Inferior parietal cortex (tissue), 1 donor: ENCODE measurements around the gene ELMO1.

Experiments used
- DNase-seq: peaks from one replicate; pipeline ENCODE4 v3.0.0-alpha.2; 2016; ENCODE audit errors: extremely low spot score

The ELMO1 gene

GRCh38 chr7:37448636-37449361, at the start of gene ELMO1:
Gene ELMO1 (minus strand): TSS chr7:37448864. CDS start chr7:37342690, 106,174 bp downstream.
- DNase-seq = peak; percentile 68

GRCh38 chr7:37497576-37497975, 48.9 kb upstream of the ELMO1 start:
- no peak for DNase-seq

- no peak for DNase-seq
Measured at GRCh38 chr7:37495574-37496184, 47.0 kb upstream of the ELMO1 start.

- DNase-seq = no peak
Measured at GRCh38 chr7:37494926-37495325, 46.3 kb upstream of the ELMO1 start.

- DNase-seq = no peak
Measured at GRCh38 chr7:37493810-37494209, 45.1 kb upstream of the ELMO1 start.

DNA sequence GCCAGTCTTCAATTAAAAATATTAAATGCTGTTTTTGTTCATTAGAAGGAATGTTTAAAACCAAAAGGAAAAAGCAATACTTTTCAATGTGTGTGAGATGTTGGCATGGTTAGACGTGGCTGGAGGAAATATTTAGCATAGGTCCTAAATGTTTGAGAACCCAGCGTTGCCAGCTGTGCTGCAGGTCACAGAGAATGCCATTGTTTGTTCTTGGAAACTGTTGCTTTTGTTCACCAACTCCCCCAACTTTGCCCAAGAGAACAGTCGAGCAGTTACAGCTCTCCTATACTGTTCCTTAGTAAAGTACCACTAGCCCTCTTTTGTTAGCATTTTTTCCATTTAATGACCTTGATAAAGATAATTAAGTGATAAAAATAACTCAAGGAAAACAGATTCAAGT, 44.5 kb upstream of the ELMO1 start:
- DNase-seq = no peak

- no peak for DNase-seq
Measured at GRCh38 chr7:37491919-37492694, 43.4 kb upstream of the ELMO1 start.

DNA sequence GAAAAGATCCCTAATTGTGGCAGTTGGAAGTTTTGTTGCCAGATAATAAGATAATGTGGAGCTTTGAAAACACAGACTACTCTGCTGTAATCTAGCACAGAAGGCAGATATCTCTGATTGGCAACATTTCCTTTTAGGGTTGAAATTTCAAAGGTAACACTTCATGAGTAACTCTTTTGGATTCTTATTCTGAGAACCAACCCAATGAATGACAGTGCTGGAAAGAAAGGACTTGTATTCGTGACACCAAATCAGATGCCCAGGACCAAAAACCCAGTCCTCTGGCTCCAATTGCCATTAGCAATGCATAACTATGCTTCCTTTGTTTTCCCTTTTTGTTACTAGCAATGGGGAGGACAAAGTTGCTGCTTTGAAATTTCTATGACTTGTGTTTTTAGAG, 41.0 kb upstream of the ELMO1 start:
- DNase-seq = no peak

- no peak for DNase-seq
Measured at GRCh38 chr7:37488163-37488764, 39.6 kb upstream of the ELMO1 start.

DNA sequence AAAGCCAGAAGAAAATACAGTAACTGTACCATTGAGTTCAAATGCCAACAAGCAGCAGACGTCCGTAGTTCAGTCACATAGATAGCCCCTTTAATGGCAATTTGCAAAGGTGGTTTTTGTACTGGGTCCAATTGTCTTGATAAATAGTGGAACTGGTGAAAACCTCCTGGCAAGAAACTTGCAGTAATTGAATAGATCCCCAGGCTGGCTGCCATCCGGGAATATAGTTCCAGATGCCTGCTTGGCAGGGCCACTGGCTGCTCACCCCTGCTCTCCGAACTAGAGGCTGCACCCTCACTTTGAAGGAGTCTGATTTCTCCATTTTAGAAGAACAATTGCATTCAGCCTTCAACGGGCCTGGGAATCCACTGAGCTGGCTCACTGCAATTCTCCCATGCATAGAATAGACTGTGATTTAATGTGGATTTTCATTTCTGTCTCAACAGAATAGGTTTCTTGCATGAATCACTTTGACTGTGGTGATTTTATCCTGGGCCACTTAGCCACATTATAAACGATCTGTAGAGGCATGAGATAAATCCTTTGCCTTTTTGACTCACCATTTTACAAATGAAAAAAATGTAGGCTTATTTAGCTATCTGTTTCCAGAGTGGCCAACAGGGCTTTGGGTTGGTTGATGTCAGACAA, 35.9 kb upstream of the ELMO1 start:
- DNase-seq = no peak

DNA sequence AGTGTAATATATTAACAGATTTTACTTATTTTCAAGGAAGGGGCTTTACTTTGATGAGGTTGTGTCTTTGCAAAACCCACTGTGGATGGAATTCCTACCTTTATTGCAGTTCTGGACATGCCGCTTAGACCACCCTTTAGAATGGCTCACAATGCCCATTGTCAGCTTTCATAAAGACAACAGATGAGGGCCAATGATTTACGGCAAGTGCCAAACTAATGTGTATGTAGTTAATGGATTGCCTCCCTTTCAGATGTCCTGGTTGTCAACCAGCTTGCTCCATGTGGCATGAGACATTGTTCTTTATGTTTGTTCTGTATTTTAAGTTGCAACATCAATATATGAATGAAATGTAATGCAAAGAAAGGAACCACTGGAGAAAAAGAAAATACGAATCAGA, 35.0 kb upstream of the ELMO1 start:
- no peak for DNase-seq

DNA sequence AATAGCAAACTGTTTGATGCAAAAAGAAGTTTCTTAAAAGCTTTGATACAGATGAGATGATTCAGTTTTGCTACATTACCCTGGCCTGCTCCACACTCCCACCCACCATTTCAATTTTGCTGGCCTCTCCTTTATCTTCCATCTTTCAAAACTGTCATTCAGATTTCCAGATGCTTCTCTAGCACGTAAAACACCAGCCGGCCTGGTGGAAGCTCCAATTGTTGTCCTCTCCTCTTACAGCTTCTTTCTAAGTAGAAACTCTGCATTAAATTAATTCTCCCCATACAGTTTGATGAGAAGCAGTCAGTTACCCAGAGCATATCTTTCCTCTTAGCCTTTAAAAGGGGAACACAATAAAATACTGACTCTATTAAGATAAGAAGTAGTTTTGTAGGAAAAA, 34.3 kb upstream of the ELMO1 start:
- no peak for DNase-seq

GRCh38 chr7:37482505-37482904, 33.8 kb upstream of the ELMO1 start:
- no peak for DNase-seq

DNA sequence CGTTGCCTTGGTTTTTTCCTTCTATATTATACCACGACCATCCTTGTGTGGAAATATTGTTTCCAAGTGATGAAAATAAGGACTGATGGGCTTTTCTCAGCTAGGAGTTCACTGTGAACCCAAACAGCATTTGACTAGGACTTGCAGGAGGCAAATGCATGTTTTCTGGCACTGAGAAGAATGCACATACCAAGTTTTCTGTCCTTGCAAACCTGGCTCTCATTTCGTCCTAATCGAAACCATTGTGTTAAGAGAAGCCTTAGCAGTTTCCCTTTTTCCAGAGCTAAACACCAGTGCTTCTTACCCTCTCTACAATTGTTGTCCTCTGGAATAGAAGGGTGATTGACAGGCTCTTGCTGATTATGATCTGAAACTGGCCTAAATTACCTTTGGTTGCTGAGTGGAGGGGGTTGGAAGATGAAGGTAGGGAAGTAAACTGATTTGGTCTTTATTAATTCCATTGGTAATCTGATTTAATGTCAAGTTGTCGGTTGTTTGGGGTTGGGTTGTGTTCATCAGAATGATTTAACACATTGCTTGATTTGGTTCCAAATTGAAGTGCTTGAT, 33.1 kb upstream of the ELMO1 start:
- DNase-seq = no peak

GRCh38 chr7:37481154-37481553, 32.5 kb upstream of the ELMO1 start:
- no peak for DNase-seq

- peak; percentile 59 for DNase-seq
Measured at GRCh38 chr7:37480041-37481031, 31.7 kb upstream of the ELMO1 start.

- no peak for DNase-seq
Measured at GRCh38 chr7:37476881-37477450, 28.3 kb upstream of the ELMO1 start.

- DNase-seq = no peak
Measured at GRCh38 chr7:37476428-37476827, 27.8 kb upstream of the ELMO1 start.

GRCh38 chr7:37475646-37476045, 27.0 kb upstream of the ELMO1 start:
- no peak for DNase-seq

DNA sequence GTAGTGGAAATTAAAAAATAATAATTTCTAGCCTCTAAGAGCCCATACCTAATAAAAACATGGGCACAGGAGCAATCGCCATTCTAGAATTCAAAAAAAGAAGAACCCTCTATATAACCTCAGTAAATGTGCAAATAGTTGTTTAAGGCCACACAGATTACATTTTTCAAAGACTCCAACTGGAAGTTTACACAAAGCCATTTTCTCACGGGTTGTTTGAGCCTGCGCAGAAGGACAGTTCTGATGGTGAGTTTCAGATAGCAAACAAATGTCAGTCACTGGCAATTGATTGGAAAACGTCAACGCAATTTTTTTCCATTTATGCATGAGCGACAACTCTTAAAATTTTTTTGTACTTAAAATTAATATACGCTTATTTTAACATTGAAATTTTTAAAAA, 23.0 kb upstream of the ELMO1 start:
- no peak for DNase-seq
